Peyer's patch (tissue), 4 donors: Measurements from ENCODE around the gene MAB21L3. TPM values are rescaled to one million over a fixed set of nuclear protein-coding genes. Genes with fewer than 3 reads are reported as not detected.

ENCODE experiments used
- DNase-seq, 3 donors: peaks; one replicate each; pipeline ENCODE4 v3.0.0-alpha.2; 2017 to 2019
- H3K27ac ChIP-seq, 4 donors: fragments of 200-600 bp; sonication (generic); one replicate each; pipeline ENCODE4 v1.5.1; 2016 to 2019
- H3K27me3 ChIP-seq, 2 donors: fragments of 200-600 bp; sonication (generic); one replicate each; pipeline ENCODE4 v1.5.1; 2019
- H3K36me3 ChIP-seq, 3 donors: fragments of 200-600 bp; sonication (generic); one replicate each; pipeline ENCODE4 v1.5.1; 2016 to 2019
- H3K4me1 ChIP-seq, 4 donors: fragments of 200-600 bp; sonication (generic); one replicate each; pipeline ENCODE4 v1.5.1; 2016 to 2019
- H3K4me3 ChIP-seq, 4 donors: fragments of 200-600 bp; sonication (generic); 1 replicate in 3 of 4; 2 replicates in 1 of 4; pipeline ENCODE4 v1.5.1; 2016 to 2019; ENCODE audit warnings: mild to moderate bottlenecking in 1 of 4
- H3K9me3 ChIP-seq, 4 donors: fragments of 200-600 bp; sonication (generic); one replicate each; pipeline ENCODE4 v1.5.1; 2016 to 2019; ENCODE audit warnings: mild to moderate bottlenecking in 1 of 4
- POLR2A ChIP-seq, 2 donors: fragments of 450-650 bp; IDR thresholded peaks; one replicate each; pipeline ENCODE4 v1.5.1; 2017; ENCODE audit warnings: antibody characterized with exemption in 2 of 2, mild to moderate bottlenecking in 2 of 2, moderate library complexity in 2 of 2
- total RNA-seq, 4 donors: library from RNA; depleted of rRNA; stranded (reverse); fragments of >200 nt; gene quantifications; one replicate each; pipeline ENCODE4 v1.1.0, GENCODE V29; 2016
- TF ChIP-seq, protein P1 (sequence below), 6 experiments: fragments of 450-650 bp in 4 of 6; fragments of 200-600 bp in 2 of 6; sonication (generic) in 1 of 6; IDR thresholded peaks; one replicate each; pipeline ENCODE4 v1.5.1; 2017 to 2019; ENCODE audit warnings: antibody characterized with exemption in 6 of 6, mild to moderate bottlenecking in 3 of 6, moderate library complexity in 1 of 6

MAB21L3 gene
- total RNA-seq = 1 to 10 TPM in 2 of 4 donors, under 1 TPM in 1, not detected in 1; 0.94 to 1.8 (median 1.1) TPM

- Histone ChIP-seq H3K27me3 (no peaks in the 10 kb centered on the region), H3K27ac (peak within 1 kb of the TSS in 3 of 4 donors; percentile 53 to 81 (median 78)), H3K4me3 (no peak within 1 kb of the TSS), H3K9me3 (no peaks in the 10 kb centered on the region), H3K4me1 (peaks cover 0 to 24% (median 3%) of the 10 kb centered on the region in 4 donors), H3K36me3 (no peaks in the 10 kb centered on the region)
- no peak for TF ChIP-seq POLR2A (IDR thresholded peaks at IDR 0.05)
- TF ChIP-seq, protein P1, sequence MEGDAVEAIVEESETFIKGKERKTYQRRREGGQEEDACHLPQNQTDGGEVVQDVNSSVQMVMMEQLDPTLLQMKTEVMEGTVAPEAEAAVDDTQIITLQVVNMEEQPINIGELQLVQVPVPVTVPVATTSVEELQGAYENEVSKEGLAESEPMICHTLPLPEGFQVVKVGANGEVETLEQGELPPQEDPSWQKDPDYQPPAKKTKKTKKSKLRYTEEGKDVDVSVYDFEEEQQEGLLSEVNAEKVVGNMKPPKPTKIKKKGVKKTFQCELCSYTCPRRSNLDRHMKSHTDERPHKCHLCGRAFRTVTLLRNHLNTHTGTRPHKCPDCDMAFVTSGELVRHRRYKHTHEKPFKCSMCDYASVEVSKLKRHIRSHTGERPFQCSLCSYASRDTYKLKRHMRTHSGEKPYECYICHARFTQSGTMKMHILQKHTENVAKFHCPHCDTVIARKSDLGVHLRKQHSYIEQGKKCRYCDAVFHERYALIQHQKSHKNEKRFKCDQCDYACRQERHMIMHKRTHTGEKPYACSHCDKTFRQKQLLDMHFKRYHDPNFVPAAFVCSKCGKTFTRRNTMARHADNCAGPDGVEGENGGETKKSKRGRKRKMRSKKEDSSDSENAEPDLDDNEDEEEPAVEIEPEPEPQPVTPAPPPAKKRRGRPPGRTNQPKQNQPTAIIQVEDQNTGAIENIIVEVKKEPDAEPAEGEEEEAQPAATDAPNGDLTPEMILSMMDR (IDR thresholded peaks at IDR 0.05) = no peak
- DNase-seq = peak in 2 of 3 donors; percentile 53 to 54
These were observed at the start of gene MAB21L3 for GRCh38 chr1:116110567-116111523. Gene MAB21L3 (plus strand): TSS chr1:116111399. CDS start chr1:116112616, 1,217 bp downstream.

DNA sequence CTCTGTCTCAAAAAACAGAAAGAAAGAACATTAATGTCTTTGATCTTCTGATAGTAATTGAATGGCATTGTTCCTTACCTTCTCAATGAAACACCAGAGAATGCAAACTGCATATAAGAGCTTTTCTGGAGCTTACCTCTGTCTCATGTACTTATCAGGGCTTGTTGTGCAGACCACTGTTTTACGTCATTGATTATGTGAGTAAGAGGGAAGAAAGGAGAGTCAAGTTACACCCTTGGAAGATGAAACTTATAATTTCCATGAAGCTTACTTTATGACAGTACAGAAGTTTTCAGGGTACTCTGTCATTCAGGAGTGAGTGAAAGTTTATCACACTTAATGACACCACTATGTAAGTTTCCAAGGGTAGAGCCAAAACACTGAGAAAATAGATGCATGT is 49.0 kb upstream of the MAB21L3 start:
- H3K27ac ChIP-seq = no peak overlapping the region
- TF ChIP-seq, protein P1 (IDR thresholded peaks at IDR 0.05) = no peak
- no peak for TF ChIP-seq POLR2A (IDR thresholded peaks at IDR 0.05)
- H3K4me1 ChIP-seq = no peaks in the 10 kb centered on the region
- no peak for DNase-seq
- H3K4me3 ChIP-seq = no peak overlapping the region
- no peaks in the 10 kb centered on the region for H3K27me3 ChIP-seq
- no peaks in the 10 kb centered on the region for H3K9me3 ChIP-seq
- H3K36me3 ChIP-seq = no peaks in the 10 kb centered on the region

- H3K4me1 ChIP-seq = no peaks in the 10 kb centered on the region
- TF ChIP-seq POLR2A (IDR thresholded peaks at IDR 0.05) = no peak
- TF ChIP-seq, protein P1 (IDR thresholded peaks at IDR 0.05) = no peak
- no peak for DNase-seq
- H3K27ac ChIP-seq = no peak overlapping the region
- H3K9me3 ChIP-seq = no peaks in the 10 kb centered on the region
- H3K36me3 ChIP-seq = no peaks in the 10 kb centered on the region
- no peaks in the 10 kb centered on the region for H3K27me3 ChIP-seq
- no peak overlapping the region for H3K4me3 ChIP-seq
These were observed 46.6 kb upstream of the MAB21L3 start for GRCh38 chr1:116064616-116065015.

DNA sequence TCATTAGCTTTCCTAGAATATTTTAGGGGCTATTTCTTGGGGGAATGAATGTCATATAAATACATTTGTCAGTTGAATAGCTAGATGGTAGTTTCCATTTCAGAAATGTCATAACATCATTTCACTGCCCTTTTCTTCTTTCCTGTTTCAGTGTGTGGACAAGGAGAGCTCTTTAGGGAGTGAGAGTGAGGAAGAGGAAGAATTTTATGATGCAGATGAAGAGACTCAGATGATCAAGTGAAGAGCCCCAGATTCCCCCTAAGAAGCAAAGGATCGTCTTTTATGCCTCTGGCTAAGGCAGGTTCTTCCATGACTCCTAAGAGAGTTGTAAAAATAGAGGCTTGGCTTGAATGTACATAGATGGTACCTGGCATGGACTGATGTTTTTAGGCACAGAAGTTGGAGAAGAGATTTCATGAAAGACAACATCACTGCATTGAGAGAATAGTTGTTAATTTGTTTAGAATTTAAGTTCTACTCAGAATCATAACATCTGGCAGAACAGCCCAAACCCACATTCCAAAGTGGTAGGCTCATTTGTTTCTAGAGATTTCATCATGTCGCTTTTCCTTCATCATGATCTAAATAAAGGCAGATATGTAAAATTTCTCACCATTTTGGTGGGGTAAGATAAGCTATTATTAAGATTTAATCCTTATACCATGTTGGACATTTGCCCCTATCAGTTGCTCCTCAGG is 44.2 kb upstream of the MAB21L3 start:
- no peak for TF ChIP-seq POLR2A (IDR thresholded peaks at IDR 0.05)
- TF ChIP-seq, protein P1 (IDR thresholded peaks at IDR 0.05) = no peak
- peak overlapping the region in 3 of 4 donors; percentile 5 to 20 (median 9) for H3K27ac ChIP-seq
- no peaks in the 10 kb centered on the region for H3K27me3 ChIP-seq
- DNase-seq = no peak
- H3K4me3 ChIP-seq = no peak overlapping the region
- no peaks in the 10 kb centered on the region for H3K36me3 ChIP-seq
- no peaks in the 10 kb centered on the region for H3K4me1 ChIP-seq
- no peaks in the 10 kb centered on the region for H3K9me3 ChIP-seq

DNA sequence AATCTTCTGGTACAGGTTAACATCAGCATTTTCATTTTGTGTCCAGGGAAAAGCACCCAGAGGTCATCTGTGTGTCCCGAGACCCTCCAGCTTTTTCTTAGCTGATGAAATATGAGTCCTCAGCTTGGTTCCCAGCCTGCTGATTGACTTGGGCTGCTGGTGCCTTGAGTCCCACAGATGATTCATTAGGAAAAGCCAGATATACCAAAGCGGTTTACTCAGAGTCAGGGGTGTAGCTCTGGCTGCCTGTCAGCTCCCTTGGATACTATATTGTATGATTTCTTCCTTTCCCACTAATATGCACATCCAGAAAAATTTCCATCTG is 43.7 kb upstream of the MAB21L3 start:
- no peak for TF ChIP-seq POLR2A (IDR thresholded peaks at IDR 0.05)
- TF ChIP-seq, protein P1 (IDR thresholded peaks at IDR 0.05) = no peak
- peak overlapping the region in 2 of 4 donors; percentile 9 to 20 for H3K27ac ChIP-seq
- H3K4me3 ChIP-seq = no peak overlapping the region
- H3K27me3 ChIP-seq = no peaks in the 10 kb centered on the region
- H3K36me3 ChIP-seq = no peaks in the 10 kb centered on the region
- DNase-seq = no peak
- H3K4me1 ChIP-seq = no peaks in the 10 kb centered on the region
- no peaks in the 10 kb centered on the region for H3K9me3 ChIP-seq
